ENCODE results near the gene PELI2.

Gene PELI2

GRCh38 chr14:56294128-56294527 lies 175.9 kb downstream of the PELI2 start:
- DNase-seq: no peak
- TF ChIP-seq POLR2A (IDR thresholded peaks at IDR 0.05; ENCODE audit: low read length): no peak
- no peak for TF ChIP-seq GATA1 (IDR thresholded peaks at IDR 0.05; ENCODE audit: low read depth, low read length)

GRCh38 chr14:56295743-56296142 lies 177.5 kb downstream of the PELI2 start:
- DNase-seq: no peak
- TF ChIP-seq GATA1 (IDR thresholded peaks at IDR 0.05; ENCODE audit: low read depth, low read length) (no peak), POLR2A (IDR thresholded peaks at IDR 0.05; ENCODE audit: low read length) (no peak)

- no peak for TF ChIP-seq GATA1 (IDR thresholded peaks at IDR 0.05; ENCODE audit: low read depth, low read length)
- no peak for TF ChIP-seq POLR2A (IDR thresholded peaks at IDR 0.05; ENCODE audit: low read length)
- no peak for DNase-seq
Observed at GRCh38 chr14:56297449-56297848, 179.2 kb downstream of the PELI2 start.

- DNase-seq: no peak
- TF ChIP-seq GATA1 (IDR thresholded peaks at IDR 0.05; ENCODE audit: low read depth, low read length) (no peak), POLR2A (IDR thresholded peaks at IDR 0.05; ENCODE audit: low read length) (no peak)
Observed at GRCh38 chr14:56299306-56299984, 181.2 kb downstream of the PELI2 start.

GRCh38 chr14:56300495-56300894 lies 182.3 kb downstream of the PELI2 start:
- no peak for TF ChIP-seq GATA1 (IDR thresholded peaks at IDR 0.05; ENCODE audit: low read depth, low read length)
- TF ChIP-seq POLR2A (IDR thresholded peaks at IDR 0.05; ENCODE audit: low read length): no peak
- no peak for DNase-seq

GRCh38 chr14:56304456-56304855 lies 186.2 kb downstream of the PELI2 start:
- DNase-seq: no peak
- TF ChIP-seq POLR2A (IDR thresholded peaks at IDR 0.05; ENCODE audit: low read length) (no peak), GATA1 (IDR thresholded peaks at IDR 0.05; ENCODE audit: low read depth, low read length) (no peak)

GRCh38 chr14:56309198-56309597 lies 191.0 kb downstream of the PELI2 start:
- no peak for TF ChIP-seq GATA1 (IDR thresholded peaks at IDR 0.05; ENCODE audit: low read depth, low read length)
- TF ChIP-seq POLR2A (IDR thresholded peaks at IDR 0.05; ENCODE audit: low read length): no peak
- no peak for DNase-seq

- no peak for DNase-seq
- TF ChIP-seq GATA1 (IDR thresholded peaks at IDR 0.05; ENCODE audit: low read depth, low read length) (no peak), POLR2A (IDR thresholded peaks at IDR 0.05; ENCODE audit: low read length) (no peak)
Observed at GRCh38 chr14:56310643-56311042, 192.4 kb downstream of the PELI2 start.

GRCh38 chr14:56313789-56314188 lies 195.6 kb downstream of the PELI2 start:
- DNase-seq: no peak
- TF ChIP-seq POLR2A (IDR thresholded peaks at IDR 0.05; ENCODE audit: low read length): no peak
- TF ChIP-seq GATA1 (IDR thresholded peaks at IDR 0.05; ENCODE audit: low read depth, low read length): no peak

GRCh38 chr14:56318393-56319115 lies 200.3 kb downstream of the PELI2 start:
- TF ChIP-seq POLR2A (IDR thresholded peaks at IDR 0.05; ENCODE audit: low read length): no peak
- no peak for TF ChIP-seq GATA1 (IDR thresholded peaks at IDR 0.05; ENCODE audit: low read depth, low read length)
- DNase-seq: no peak

GRCh38 chr14:56321861-56322260 lies 203.7 kb downstream of the PELI2 start:
- no peak for DNase-seq
- TF ChIP-seq POLR2A (IDR thresholded peaks at IDR 0.05; ENCODE audit: low read length) (no peak), GATA1 (IDR thresholded peaks at IDR 0.05; ENCODE audit: low read depth, low read length) (no peak)

GRCh38 chr14:56322531-56322930 lies 204.3 kb downstream of the PELI2 start:
- no peak for DNase-seq
- TF ChIP-seq GATA1 (IDR thresholded peaks at IDR 0.05; ENCODE audit: low read depth, low read length): no peak
- TF ChIP-seq POLR2A (IDR thresholded peaks at IDR 0.05; ENCODE audit: low read length): no peak

- DNase-seq: no peak
- TF ChIP-seq GATA1 (IDR thresholded peaks at IDR 0.05; ENCODE audit: low read depth, low read length) (no peak), POLR2A (IDR thresholded peaks at IDR 0.05; ENCODE audit: low read length) (no peak)
Observed at GRCh38 chr14:56324454-56324853, 206.2 kb downstream of the PELI2 start.

- DNase-seq: no peak
- TF ChIP-seq GATA1 (IDR thresholded peaks at IDR 0.05; ENCODE audit: low read depth, low read length) (no peak), POLR2A (IDR thresholded peaks at IDR 0.05; ENCODE audit: low read length) (no peak)
Observed at GRCh38 chr14:56324856-56325699, 206.9 kb downstream of the PELI2 start.
